Adrenal gland (tissue), 12 donors: ENCODE data around the gene NEU2. TPM values are rescaled to one million over a fixed set of nuclear protein-coding genes. Genes with fewer than 3 reads are reported as not detected.
A peak's percentile ranks its signal among the peaks of the same experiment; 100 is the strongest.

ENCODE experiments used
- DNase-seq, 7 donors: peaks; one replicate each; pipeline ENCODE4 v3.0.0-alpha.2; 2019 to 2020
- H3K27ac ChIP-seq, 5 donors: fragments of 200-600 bp; sonication (generic) in 4 of 5; 1 replicate in 3 of 5; 2 replicates in 2 of 5; pipeline versions ENCODE4 v1.5.1 to v1.8.0; 2016 to 2020; ENCODE audit warnings: mild to moderate bottlenecking in 1 of 5
- H3K27me3 ChIP-seq: fragments of 200-600 bp; 2 replicates; pipeline ENCODE4 v1.8.0; 2021
- H3K36me3 ChIP-seq, 2 donors: fragments of 200-600 bp; replicated peaks in 1 of 2; 1 replicate in 1 of 2; 2 replicates in 1 of 2; pipeline versions ENCODE4 v1.5.1 to v1.8.0; 2018 to 2022
- H3K4me1 ChIP-seq, 2 donors: fragments of 200-600 bp; replicated peaks in 1 of 2; 1 replicate in 1 of 2; 2 replicates in 1 of 2; pipeline versions ENCODE4 v1.5.1 to v1.8.0; 2018 to 2021
- H3K4me3 ChIP-seq, 4 donors: fragments of 200-600 bp; sonication (generic) in 3 of 4; one replicate each; pipeline ENCODE4 v1.5.1; 2016 to 2018
- H3K9me3 ChIP-seq, 3 donors: fragments of 200-600 bp; sonication (generic) in 1 of 3; replicated peaks in 1 of 3; 1 replicate in 2 of 3; 2 replicates in 1 of 3; pipeline versions ENCODE4 v1.5.1 to v1.8.0; 2016 to 2021
- CTCF ChIP-seq, 6 experiments: fragments of 450-650 bp in 4 of 6; fragments of 200-600 bp in 2 of 6; sonication (generic) in 1 of 6; IDR thresholded peaks; 1 replicate in 5 of 6; 2 replicates in 1 of 6; pipeline versions ENCODE4 v1.5.1 to v1.8.0; 2016 to 2021; ENCODE audit warnings: antibody characterized with exemption in 6 of 6, mild to moderate bottlenecking in 2 of 6, moderate library complexity in 1 of 6
- POLR2A ChIP-seq, 2 donors: fragments of 450-650 bp; IDR thresholded peaks; one replicate each; pipeline ENCODE4 v1.6.1; 2017; ENCODE audit warnings: antibody characterized with exemption in 2 of 2, mild to moderate bottlenecking in 2 of 2, moderate library complexity in 1 of 2
- WGBS, 4 donors: extraction: QIAGEN DNeasy Blood & Tissue Kit in 2 of 4; methylation state at CpG; one replicate each; pipeline versions ENCODE4 v1.1.5 to v1.1.7; 2013 to 2017; 5-methylcytosine and 5-hydroxymethylcytosine counted together
- intact Hi-C, 2 donors: fragments of 100-400 bp; cut with DNase I; formaldehyde crosslinking; loops; one replicate each; pipeline versions ENCODE4 v1.14.1 to v1.15.0; 2022 to 2023
- polyA plus RNA-seq, 3 donors: library from polyadenylated mRNA; stranded (reverse); fragments of 200-250 nt in 2 of 3; fragments of 350-450 nt in 1 of 3; fragmentation: Illumina TruSeq in 1 of 3; extraction: RNeasy Lipid Tissue Mini Kit (QIAGEN cat#74804) in 1 of 3; gene quantifications; one replicate each; pipeline ENCODE4 v1.2.3, GENCODE V29; 2013 to 2014
- total RNA-seq, 9 donors: library from RNA; depleted of rRNA in 4 of 9; stranded (reverse); fragments of >200 nt in 4 of 9; fragments of 120-200 nt in 1 of 9; fragmentation: NEBNext Ultra II Directional in 1 of 9; extraction: Animal tissue kit (Norgen Biotek cat#: 25700) in 1 of 9; gene quantifications; one replicate each; pipeline versions ENCODE4 v1.1.0 to v1.2.4, GENCODE V29; 2013 to 2023
- donor health status: healthy with polysubstance abuse.
- donor health status: Bipolar disorder and iron deficiency.
- donor health status: DM: yes; HTN: yes; CAD: no.
- donor health status: DM: no; HTN: no; CAD: no.
- donor health status: DM: no; HTN: no; CAD: no.
- donor health status: DM: yes; HTN: yes; CAD: no.

The NEU2 gene
- total and polyA plus RNA-seq, 12 donors: not detected

- DNase-seq: no peak
- no peaks in the 10 kb centered on the region for H3K9me3 ChIP-seq
Observed at GRCh38 chr2:233055362-233055761, 22.9 kb downstream of the NEU2 start.

GRCh38 chr2:233056961-233057605, 24.6 kb downstream of the NEU2 start:
- no peak overlapping the region for H3K27ac ChIP-seq
- TF ChIP-seq POLR2A (IDR thresholded peaks at IDR 0.05) (no peak), CTCF (IDR thresholded peaks at IDR 0.05) (no peak)
- H3K27me3 ChIP-seq: no peaks in the 10 kb centered on the region
- no peak overlapping the region for H3K4me3 ChIP-seq
- H3K36me3 ChIP-seq: no peaks in the 10 kb centered on the region
- intact Hi-C loops: no loop called here
- DNase-seq: no peak
- WGBS, 4 donors: 82 to 91% (median 89%) methylated on average over 4 to 6 of the region's 6 CpGs
- H3K9me3 ChIP-seq: no peaks in the 10 kb centered on the region
- H3K4me1 ChIP-seq: no peaks in the 10 kb centered on the region

More at GRCh38 chr2:233055362-233055761, 22.9 kb downstream of the NEU2 start:
- Histone ChIP-seq H3K36me3 (no peaks in the 10 kb centered on the region), H3K27me3 (no peaks in the 10 kb centered on the region), H3K27ac (no peak overlapping the region), H3K4me1 (no peaks in the 10 kb centered on the region), H3K4me3 (no peak overlapping the region)
- WGBS, 4 donors: 69 to 81% (median 72%) methylated on average over 2 of the region's 2 CpGs
- TF ChIP-seq CTCF (IDR thresholded peaks at IDR 0.05) (no peak), POLR2A (IDR thresholded peaks at IDR 0.05) (no peak)
- intact Hi-C loops: no loop called here

GRCh38 chr2:233058717-233059546, 26.5 kb downstream of the NEU2 start:
- H3K27me3 ChIP-seq: no peaks in the 10 kb centered on the region
- H3K9me3 ChIP-seq: no peaks in the 10 kb centered on the region
- H3K4me1 ChIP-seq: no peaks in the 10 kb centered on the region
- peak overlapping the region in 1 of 5 donors; percentile 89 for H3K27ac ChIP-seq
- TF ChIP-seq CTCF (IDR thresholded peaks at IDR 0.05): no peak
- TF ChIP-seq POLR2A (IDR thresholded peaks at IDR 0.05): no peak
- H3K36me3 ChIP-seq: no peaks in the 10 kb centered on the region
- intact Hi-C loops: no loop called here
- no peak overlapping the region for H3K4me3 ChIP-seq
- 87 to 92% (median 89%) methylated on average over 14 to 24 of the region's 24 CpGs for WGBS, 4 donors
- DNase-seq: no peak

GRCh38 chr2:233059547-233059796, 27.0 kb downstream of the NEU2 start:
- H3K36me3 ChIP-seq: no peaks in the 10 kb centered on the region
- TF ChIP-seq CTCF (IDR thresholded peaks at IDR 0.05) (no peak), POLR2A (IDR thresholded peaks at IDR 0.05) (no peak)
- H3K9me3 ChIP-seq: no peaks in the 10 kb centered on the region
- DNase-seq: no peak
- no peaks in the 10 kb centered on the region for H3K4me1 ChIP-seq
- no peak overlapping the region for H3K4me3 ChIP-seq
- no peaks in the 10 kb centered on the region for H3K27me3 ChIP-seq
- peak overlapping the region in 4 of 5 donors; percentile 17 to 89 (median 50) for H3K27ac ChIP-seq
- intact Hi-C loops: no loop called here
- 0 to 68% (median 47%) methylated on average over 1 to 7 of the region's 7 CpGs for WGBS, 4 donors
